Natural killer cell (primary cell): ENCODE results near the gene KNL1. TPM values are rescaled to one million over a fixed set of nuclear protein-coding genes. Genes with fewer than 3 reads are reported as not detected.
A peak's percentile ranks its signal among the peaks of the same experiment; 100 is the strongest.

ENCODE experiments used
- ATAC-seq, 3 donors: fragments of 150-1000 bp in 2 of 3; fragments of 200-7000 bp in 1 of 3; cut with Tn5 transposase; 1 replicate in 1 of 3; 2 replicates in 2 of 3; pipeline ENCODE4 v1.10.0; 2021; ENCODE audit warnings: mild to moderate bottlenecking in 2 of 3, moderate library complexity in 2 of 3
- DNase-seq, 2 donors: peaks; one replicate each; pipeline versions ENCODE4 v3.0.0 to v3.0.0-alpha.2; 2013 to 2021; ENCODE audit warnings: mixed read lengths in 1 of 2
- H3K27ac ChIP-seq: one replicate; pipeline ENCODE4 v1.5.1; 2013; ENCODE audit warnings: mild to moderate bottlenecking, low read length
- H3K27me3 ChIP-seq: one replicate; pipeline ENCODE4 v1.6.1; 2013; ENCODE audit warnings: low read length; ENCODE audit not compliant: control insufficient read depth, insufficient read depth
- H3K36me3 ChIP-seq: one replicate; pipeline ENCODE4 v1.6.1; 2013; ENCODE audit warnings: low read length; ENCODE audit not compliant: control insufficient read depth, insufficient read depth
- H3K4me1 ChIP-seq: one replicate; pipeline ENCODE4 v1.6.1; 2013; ENCODE audit warnings: low read length; ENCODE audit not compliant: control insufficient read depth, insufficient read depth
- H3K4me3 ChIP-seq: one replicate; pipeline ENCODE4 v1.5.1; 2013; ENCODE audit warnings: low read length
- H3K9me3 ChIP-seq: one replicate; pipeline ENCODE4 v1.6.1; 2013; ENCODE audit warnings: low read length; ENCODE audit not compliant: control insufficient read depth, insufficient read depth
- H3K27ac Mint-ChIP-seq, 2 donors: one replicate each; pipeline ENCODE4 v1.8.0; 2022; ENCODE audit warnings: mild to moderate bottlenecking in 2 of 2, mixed read lengths in 2 of 2, moderate library complexity in 1 of 2
- H3K27me3 Mint-ChIP-seq, 2 donors: one replicate each; pipeline ENCODE4 v1.8.0; 2022; ENCODE audit warnings: low read depth in 2 of 2, mixed read lengths in 2 of 2
- H3K36me3 Mint-ChIP-seq: one replicate; pipeline ENCODE4 v1.8.0; 2022; ENCODE audit warnings: mixed read lengths
- H3K4me1 Mint-ChIP-seq, 2 donors: one replicate each; pipeline ENCODE4 v1.8.0; 2022; ENCODE audit warnings: mixed read lengths in 2 of 2
- H3K4me3 Mint-ChIP-seq: one replicate; pipeline ENCODE4 v1.8.0; 2022; ENCODE audit warnings: mild to moderate bottlenecking, moderate library complexity, mixed read lengths
- H3K9me3 Mint-ChIP-seq, 2 donors: one replicate each; pipeline ENCODE4 v1.8.0; 2022; ENCODE audit warnings: mixed read lengths in 2 of 2
- CTCF ChIP-seq: fragments of 200-600 bp; IDR thresholded peaks from one replicate; pipeline ENCODE4 v1.8.0; 2022; ENCODE audit warnings: antibody characterized with exemption
- WGBS: methylation state at CpG from one replicate; pipeline ENCODE4 v1.1.7; 2013; ENCODE audit warnings: missing lambda C conversion rate; ENCODE audit not compliant: insufficient coverage; 5-methylcytosine and 5-hydroxymethylcytosine counted together
- intact Hi-C: fragments of 100-400 bp; cut with micrococcal nuclease; formaldehyde crosslinking; loops from one replicate; pipeline ENCODE4 v1.14.2; 2022
- total RNA-seq, 4 donors: library from RNA; stranded (reverse); fragments of 120-200 nt in 1 of 4; gene quantifications; one replicate each; pipeline versions ENCODE4 v1.2.3 to v1.2.4, GENCODE V29; 2013 to 2022

The KNL1 gene
- total RNA-seq, 3 donors from 2014 or later (not counting 1 experiment from before 2014, with no cell fraction given): 2.4 to 4.1 (median 3.6) TPM

GRCh38 chr15:40595773-40596172 lies 1.7 kb downstream of the KNL1 start:
- ATAC-seq: no peak
- H3K27me3 Mint-ChIP-seq: peaks cover 0 to 3% of the 10 kb centered on the region in 2 donors

GRCh38 chr15:40597024-40597423 lies 3.0 kb downstream of the KNL1 start:
- Mint-ChIP-seq H3K9me3 (no peaks in the 10 kb centered on the region), H3K4me1 (peaks cover 17 to 21% of the 10 kb centered on the region in 2 donors), H3K4me3 (no peak overlapping the region), H3K27me3 (peaks cover 0 to 3% of the 10 kb centered on the region in 2 donors), H3K36me3 (no peaks in the 10 kb centered on the region), H3K27ac (no peak overlapping the region)
- H3K4me1 ChIP-seq: peaks cover 9% of the 10 kb centered on the region
- ATAC-seq: no peak
- TF ChIP-seq CTCF: no peak
- 100% methylated on average over 2 of the region's 2 CpGs for WGBS
- intact Hi-C loops: no loop called here
- H3K36me3 ChIP-seq: no peaks in the 10 kb centered on the region
- no peak overlapping the region for H3K4me3 ChIP-seq
- H3K27me3 ChIP-seq: no peaks in the 10 kb centered on the region
- no peaks in the 10 kb centered on the region for H3K9me3 ChIP-seq
- H3K27ac ChIP-seq: no peak overlapping the region
- DNase-seq: no peak

More at GRCh38 chr15:40595773-40596172, 1.7 kb downstream of the KNL1 start:
- Mint-ChIP-seq H3K36me3 (no peaks in the 10 kb centered on the region), H3K9me3 (no peaks in the 10 kb centered on the region), H3K27ac (no peak overlapping the region), H3K4me3 (peak overlapping the region; percentile 6), H3K4me1 (peaks cover 17 to 21% of the 10 kb centered on the region in 2 donors)
- H3K27me3 ChIP-seq: no peaks in the 10 kb centered on the region
- intact Hi-C loops: no loop called here
- peaks cover 9% of the 10 kb centered on the region for H3K4me1 ChIP-seq
- H3K36me3 ChIP-seq: no peaks in the 10 kb centered on the region
- H3K27ac ChIP-seq: no peak overlapping the region
- WGBS: 94% methylated on average over 4 of the region's 5 CpGs
- no peaks in the 10 kb centered on the region for H3K9me3 ChIP-seq
- no peak overlapping the region for H3K4me3 ChIP-seq
- DNase-seq: no peak
- TF ChIP-seq CTCF: no peak

GRCh38 chr15:40598126-40598525 lies 4.1 kb downstream of the KNL1 start:
- H3K9me3 Mint-ChIP-seq: no peaks in the 10 kb centered on the region
- H3K27me3 Mint-ChIP-seq: peaks cover 0 to 3% of the 10 kb centered on the region in 2 donors
- intact Hi-C loops: no loop called here

More at GRCh38 chr15:40598126-40598525, 4.1 kb downstream of the KNL1 start:
- no peaks in the 10 kb centered on the region for H3K27me3 ChIP-seq
- peaks cover 9% of the 10 kb centered on the region for H3K4me1 ChIP-seq
- no peaks in the 10 kb centered on the region for H3K36me3 ChIP-seq
- H3K4me3 ChIP-seq: no peak overlapping the region
- ATAC-seq (no peak), DNase-seq (no peak)
- H3K4me1 Mint-ChIP-seq: peaks cover 17% of the 10 kb centered on the region in 2 donors
- WGBS: 50% methylated on average over 3 of the region's 3 CpGs
- H3K27ac Mint-ChIP-seq: no peak overlapping the region
- no peaks in the 10 kb centered on the region for H3K9me3 ChIP-seq
- H3K27ac ChIP-seq: no peak overlapping the region
- TF ChIP-seq CTCF: no peak
- H3K36me3 Mint-ChIP-seq: no peaks in the 10 kb centered on the region
- H3K4me3 Mint-ChIP-seq: no peak overlapping the region
